RWPE2 (cell line): ENCODE data around the gene CHRM1.

ENCODE experiments used
- ATAC-seq: fragments of 200-7000 bp; cut with Tn5 transposase; 3 replicates; pipeline ENCODE4 v1.9.1; 2021; ENCODE audit warnings: low read depth
- DNase-seq: peaks from one replicate; pipeline ENCODE4 v3.0.0-alpha.2; 2020; ENCODE audit warnings: low spot score
- H3K27ac ChIP-seq: fragments of 450-650 bp; 2 replicates; pipeline ENCODE4 v1.5.1; 2017; ENCODE audit warnings: mild to moderate bottlenecking; ENCODE audit not compliant: poor library complexity, severe bottlenecking
- H3K27me3 ChIP-seq: fragments of 250-450 bp; sonication (Bioruptor Pico); 2 replicates; pipeline ENCODE4 v1.5.1; 2021; ENCODE audit warnings: mild to moderate bottlenecking, moderate library complexity; ENCODE audit not compliant: insufficient read depth, poor library complexity, severe bottlenecking
- H3K36me3 ChIP-seq: fragments of 250-450 bp; sonication (Bioruptor Pico); 2 replicates; pipeline ENCODE4 v1.5.1; 2020; ENCODE audit warnings: low read depth, mild to moderate bottlenecking, moderate library complexity
- H3K4me1 ChIP-seq: fragments of 250-450 bp; sonication (Bioruptor Pico); 2 replicates; pipeline ENCODE4 v1.5.1; 2021; ENCODE audit warnings: mild to moderate bottlenecking, moderate library complexity; ENCODE audit not compliant: insufficient read depth, poor library complexity, severe bottlenecking
- H3K4me3 ChIP-seq: fragments of 250-450 bp; sonication (Bioruptor Pico); 2 replicates; pipeline ENCODE4 v1.5.1; 2021; ENCODE audit warnings: mild to moderate bottlenecking, moderate library complexity; ENCODE audit not compliant: severe bottlenecking
- H3K9me3 ChIP-seq: fragments of 250-450 bp; sonication (Bioruptor Pico); 2 replicates; pipeline ENCODE4 v1.5.1; 2021; ENCODE audit warnings: mild to moderate bottlenecking, moderate library complexity; ENCODE audit not compliant: severe bottlenecking
- TF ChIP-seq, protein P1 (sequence below): fragments of 450-650 bp; IDR thresholded peaks from one replicate; pipeline ENCODE4 v1.5.1; 2017; ENCODE audit warnings: mild to moderate bottlenecking, moderate library complexity; ENCODE audit not compliant: poor library complexity, severe bottlenecking

The CHRM1 gene

DNA sequence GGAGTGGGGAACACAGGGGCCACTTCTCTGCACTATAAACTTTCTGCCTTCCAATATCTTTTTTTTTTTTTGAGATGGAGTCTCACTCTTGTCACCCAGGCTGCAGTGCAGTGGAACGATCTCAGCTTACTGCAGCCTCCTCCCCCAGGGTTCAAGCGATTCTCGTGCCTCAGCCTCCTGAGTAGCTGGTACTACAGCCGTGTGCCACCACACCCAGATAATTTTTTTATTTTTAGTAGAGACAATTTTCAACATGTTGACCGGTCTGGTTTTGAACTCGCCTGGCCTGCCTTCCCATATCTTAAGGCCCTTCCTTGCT, 38.8 kb downstream of the CHRM1 start:
- ATAC-seq, result no peak
- no peak for DNase-seq
- Histone ChIP-seq H3K36me3 (peaks cover 73% of the 10 kb centered on the region), H3K9me3 (no peaks in the 10 kb centered on the region), H3K4me1 (peaks cover 24% of the 10 kb centered on the region), H3K4me3 (peak overlapping the region; percentile 66), H3K27ac (peak overlapping the region; percentile 92), H3K27me3 (no peaks in the 10 kb centered on the region)
- TF ChIP-seq, protein P1, sequence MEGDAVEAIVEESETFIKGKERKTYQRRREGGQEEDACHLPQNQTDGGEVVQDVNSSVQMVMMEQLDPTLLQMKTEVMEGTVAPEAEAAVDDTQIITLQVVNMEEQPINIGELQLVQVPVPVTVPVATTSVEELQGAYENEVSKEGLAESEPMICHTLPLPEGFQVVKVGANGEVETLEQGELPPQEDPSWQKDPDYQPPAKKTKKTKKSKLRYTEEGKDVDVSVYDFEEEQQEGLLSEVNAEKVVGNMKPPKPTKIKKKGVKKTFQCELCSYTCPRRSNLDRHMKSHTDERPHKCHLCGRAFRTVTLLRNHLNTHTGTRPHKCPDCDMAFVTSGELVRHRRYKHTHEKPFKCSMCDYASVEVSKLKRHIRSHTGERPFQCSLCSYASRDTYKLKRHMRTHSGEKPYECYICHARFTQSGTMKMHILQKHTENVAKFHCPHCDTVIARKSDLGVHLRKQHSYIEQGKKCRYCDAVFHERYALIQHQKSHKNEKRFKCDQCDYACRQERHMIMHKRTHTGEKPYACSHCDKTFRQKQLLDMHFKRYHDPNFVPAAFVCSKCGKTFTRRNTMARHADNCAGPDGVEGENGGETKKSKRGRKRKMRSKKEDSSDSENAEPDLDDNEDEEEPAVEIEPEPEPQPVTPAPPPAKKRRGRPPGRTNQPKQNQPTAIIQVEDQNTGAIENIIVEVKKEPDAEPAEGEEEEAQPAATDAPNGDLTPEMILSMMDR, result no peak

DNA sequence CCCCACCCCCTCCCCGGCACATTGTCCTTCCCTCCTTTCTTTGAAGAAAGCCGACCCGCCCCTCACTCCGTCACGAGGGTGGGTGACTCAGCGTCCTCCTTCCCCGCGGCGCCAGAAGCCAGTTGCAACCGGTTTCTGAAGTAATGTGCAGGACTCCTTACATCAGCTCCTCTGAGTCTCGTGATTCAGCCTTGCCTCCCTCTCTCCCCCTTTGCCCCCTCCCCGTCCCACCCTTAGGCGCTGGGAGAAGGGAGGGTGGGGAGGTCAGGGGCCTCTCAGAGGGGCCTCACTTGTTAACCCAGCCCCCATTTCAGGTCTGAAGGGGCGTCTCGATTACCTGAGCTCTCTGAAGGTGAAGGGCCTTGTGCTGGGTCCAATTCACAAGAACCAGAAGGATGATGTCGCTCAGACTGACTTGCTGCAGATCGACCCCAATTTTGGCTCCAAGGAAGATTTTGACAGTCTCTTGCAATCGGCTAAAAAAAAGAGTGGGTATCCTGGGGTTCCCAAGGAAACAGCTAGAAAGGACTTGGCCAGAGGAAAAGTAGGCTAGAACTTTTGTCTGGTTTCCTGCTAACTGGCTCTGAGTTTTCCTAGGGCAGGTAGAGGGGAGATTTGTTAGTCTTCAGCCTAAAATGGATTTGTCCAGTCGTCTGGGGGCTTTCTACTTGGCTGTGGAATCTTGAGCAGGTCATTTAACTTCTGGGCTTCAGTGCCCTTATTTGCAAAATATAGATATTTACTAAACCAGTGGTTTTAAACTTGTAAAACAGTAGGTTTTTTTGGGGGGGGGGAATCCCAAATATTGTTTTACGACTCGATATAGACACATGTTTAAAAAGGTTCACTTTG, 39.4 kb downstream of the CHRM1 start:
- Histone ChIP-seq H3K4me1 (peaks cover 24% of the 10 kb centered on the region), H3K27me3 (no peaks in the 10 kb centered on the region), H3K4me3 (peak overlapping the region; percentile 66), H3K36me3 (peaks cover 72% of the 10 kb centered on the region), H3K9me3 (no peaks in the 10 kb centered on the region), H3K27ac (peak overlapping the region; percentile 92)
- TF ChIP-seq, protein P1, result peak; percentile 64
- ATAC-seq, result peak; percentile 41; the same call in 2 of the 3 replicates
- DNase-seq, result peak; percentile 95

DNA sequence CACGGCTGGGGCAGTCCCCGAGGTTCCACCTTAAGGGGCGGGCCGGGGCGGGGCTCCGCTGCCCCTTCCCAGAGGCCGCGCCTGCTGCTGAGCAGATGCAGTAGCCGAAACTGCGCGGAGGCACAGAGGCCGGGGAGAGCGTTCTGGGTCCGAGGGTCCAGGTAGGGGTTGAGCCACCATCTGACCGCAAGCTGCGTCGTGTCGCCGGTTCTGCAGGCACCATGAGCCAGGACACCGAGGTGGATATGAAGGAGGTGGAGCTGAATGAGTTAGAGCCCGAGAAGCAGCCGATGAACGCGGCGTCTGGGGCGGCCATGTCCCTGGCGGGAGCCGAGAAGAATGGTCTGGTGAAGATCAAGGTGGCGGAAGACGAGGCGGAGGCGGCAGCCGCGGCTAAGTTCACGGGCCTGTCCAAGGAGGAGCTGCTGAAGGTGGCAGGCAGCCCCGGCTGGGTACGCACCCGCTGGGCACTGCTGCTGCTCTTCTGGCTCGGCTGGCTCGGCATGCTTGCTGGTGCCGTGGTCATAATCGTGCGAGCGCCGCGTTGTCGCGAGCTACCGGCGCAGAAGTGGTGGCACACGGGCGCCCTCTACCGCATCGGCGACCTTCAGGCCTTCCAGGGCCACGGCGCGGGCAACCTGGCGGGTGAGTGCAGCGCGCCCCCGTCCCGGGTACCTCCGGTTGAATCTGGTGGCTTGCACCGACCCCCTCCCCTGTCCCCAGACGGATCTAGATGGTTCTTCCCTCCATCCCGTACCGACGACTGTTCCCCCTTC, 40.2 kb downstream of the CHRM1 start, which contains the start of gene SLC3A2:
Gene SLC3A2 (plus strand): TSS at position 94 of the 776 bp plus-strand sequence. CDS start 128 bp downstream, at position 222.
- TF ChIP-seq, protein P1, result peak; percentile 83
- Histone ChIP-seq H3K9me3 (no peaks in the 10 kb centered on the region), H3K36me3 (peaks cover 71% of the 10 kb centered on the region), H3K27me3 (no peaks in the 10 kb centered on the region), H3K4me1 (peaks cover 24% of the 10 kb centered on the region), H3K27ac (peak within 1 kb of the TSS; percentile 92), H3K4me3 (peak within 1 kb of the TSS; percentile 66)
- peak; percentile 88 for ATAC-seq
- DNase-seq, result peak; percentile 90

DNA sequence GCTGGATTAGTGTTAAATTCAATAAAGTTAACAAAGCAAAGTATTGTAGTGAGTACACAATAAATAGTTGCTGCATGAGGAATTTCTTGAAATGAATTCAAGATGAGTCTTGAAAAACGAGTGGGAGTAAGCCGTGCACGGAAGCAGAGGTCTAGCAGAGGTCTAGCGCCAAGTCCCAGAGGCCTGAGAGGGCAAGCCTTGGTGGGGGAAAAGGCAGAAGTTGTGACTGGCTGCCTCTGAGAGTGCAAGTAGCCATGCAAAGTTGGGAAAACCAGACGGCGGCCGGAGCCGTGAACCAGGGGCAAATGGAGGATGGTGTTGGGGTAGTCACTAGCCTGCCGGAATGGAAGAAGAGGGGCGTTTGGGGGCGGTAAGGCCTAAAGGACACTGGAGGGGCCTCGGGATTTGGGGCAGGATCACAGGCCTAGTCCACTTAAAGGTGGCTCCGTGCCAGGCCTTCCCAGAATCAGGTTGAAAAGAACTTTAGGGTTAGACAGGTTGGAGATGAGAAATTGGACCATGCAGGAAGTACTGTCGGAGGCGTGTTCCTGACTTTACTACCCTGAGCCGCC, 40.8 kb downstream of the CHRM1 start:
- ATAC-seq, result peak; percentile 42
- Histone ChIP-seq H3K4me3 (peak overlapping the region; percentile 66), H3K27me3 (no peaks in the 10 kb centered on the region), H3K27ac (peak overlapping the region; percentile 92), H3K4me1 (peaks cover 24% of the 10 kb centered on the region), H3K9me3 (no peaks in the 10 kb centered on the region), H3K36me3 (peaks cover 71% of the 10 kb centered on the region)
- TF ChIP-seq, protein P1, result no peak
- peak; percentile 72 for DNase-seq
